ENCODE measurements around the gene RAD23B. TPM values are rescaled to one million over a fixed set of nuclear protein-coding genes. Genes with fewer than 3 reads are reported as not detected.

RAD23B gene
- total and polyA plus RNA-seq, 2 experiments from 2014 or later: 18.9 to 124 TPM

- 0 out of 2 replicates have a peak, but pooled peaks have one; percentile 49 for TF ChIP-seq EZH2phosphoT487 (IDR thresholded peaks at IDR 0.05; ENCODE audit: insufficient read depth, low read depth)
- no peak for TF ChIP-seq EZH2 (IDR thresholded peaks at IDR 0.05; ENCODE audit: insufficient read depth, poor library complexity, severe bottlenecking)
- in situ Hi-C loops (cut with MboI): no loop called here
- Histone ChIP-seq H2AFZ (no peak overlapping the region), H3K4me1 (ENCODE audit: insufficient read depth) (peaks cover 55% of the 10 kb centered on the region), H3K79me2 (ENCODE audit: insufficient read depth) (no peaks in the 10 kb centered on the region), H3K36me3 (ENCODE audit: low read depth) (no peaks in the 10 kb centered on the region), H3K9me2 (ENCODE audit: insufficient read depth) (no peaks in the 10 kb centered on the region), H3F3A (ENCODE audit: insufficient read depth) (peaks cover 46% of the 10 kb centered on the region), H3K4me3 (no peak overlapping the region), H3K9ac (no peak overlapping the region), H3K9me3 (ENCODE audit: low read depth) (no peaks in the 10 kb centered on the region), H3K4me2 (ENCODE audit: unreplicated experiment) (peak overlapping the region; percentile 42), H3K27ac (peak overlapping the region; percentile 67), H4K20me1 (ENCODE audit: insufficient read depth) (no peaks in the 10 kb centered on the region), H3K27me3 (replicated peaks; ENCODE audit: insufficient read depth) (no peaks in the 10 kb centered on the region)
- DNase-seq: peak; percentile 99
- WGBS, 2 experiments (ENCODE audit: low coverage in 1 of 2, low lambda C conversion rate in 2 of 2, missing lambda C conversion rate in 2 of 2): 0 to 1% methylated on average over 4 of the region's 4 CpGs
Observed at GRCh38 chr9:107274953-107275422, 8.1 kb upstream of the RAD23B start.

- TF ChIP-seq EZH2phosphoT487 (IDR thresholded peaks at IDR 0.05; ENCODE audit: insufficient read depth, low read depth): no peak
- TF ChIP-seq EZH2 (IDR thresholded peaks at IDR 0.05; ENCODE audit: insufficient read depth, poor library complexity, severe bottlenecking): no peak
- no peaks in the 10 kb centered on the region for H3K9me3 ChIP-seq (ENCODE audit: low read depth)
- no peaks in the 10 kb centered on the region for H3K79me2 ChIP-seq (ENCODE audit: insufficient read depth)
- no peaks in the 10 kb centered on the region for H3K36me3 ChIP-seq (ENCODE audit: low read depth)
- H3F3A ChIP-seq (ENCODE audit: insufficient read depth): peaks cover 46% of the 10 kb centered on the region
- no peak overlapping the region for H2AFZ ChIP-seq
- H3K27me3 ChIP-seq (replicated peaks; ENCODE audit: insufficient read depth): no peaks in the 10 kb centered on the region
- peak overlapping the region; percentile 42 for H3K4me2 ChIP-seq (ENCODE audit: unreplicated experiment)
- no peak overlapping the region for H3K4me3 ChIP-seq
- H3K27ac ChIP-seq: peak overlapping the region; percentile 58
- DNase-seq: no peak
- WGBS, 2 experiments (ENCODE audit: low coverage in 1 of 2, low lambda C conversion rate in 2 of 2, missing lambda C conversion rate in 2 of 2): 95 to 97% methylated on average over 2 of the region's 2 CpGs
- H3K9me2 ChIP-seq (ENCODE audit: insufficient read depth): no peaks in the 10 kb centered on the region
- no peaks in the 10 kb centered on the region for H4K20me1 ChIP-seq (ENCODE audit: insufficient read depth)
- H3K4me1 ChIP-seq (ENCODE audit: insufficient read depth): peaks cover 53% of the 10 kb centered on the region
- H3K9ac ChIP-seq: no peak overlapping the region
- in situ Hi-C loops (cut with MboI): no loop called here
Observed at GRCh38 chr9:107275530-107275929, 7.5 kb upstream of the RAD23B start.

GRCh38 chr9:107276966-107277710 is 5.9 kb upstream of the RAD23B start:
- 31 to 32% methylated on average over 5 of the region's 5 CpGs for WGBS, 2 experiments (ENCODE audit: low coverage in 1 of 2, low lambda C conversion rate in 2 of 2, missing lambda C conversion rate in 2 of 2)
- no peaks in the 10 kb centered on the region for H3K9me3 ChIP-seq (ENCODE audit: low read depth)
- H4K20me1 ChIP-seq (ENCODE audit: insufficient read depth): no peaks in the 10 kb centered on the region
- H3K79me2 ChIP-seq (ENCODE audit: insufficient read depth): 0 out of 2 replicates have a peak, but pooled peaks cover 4% of the 10 kb centered on the region
- peaks cover 46% of the 10 kb centered on the region for H3F3A ChIP-seq (ENCODE audit: insufficient read depth)
- H3K9ac ChIP-seq: no peak overlapping the region
- H3K36me3 ChIP-seq (ENCODE audit: low read depth): no peaks in the 10 kb centered on the region
- H3K4me1 ChIP-seq (ENCODE audit: insufficient read depth): peaks cover 63% of the 10 kb centered on the region
- peak; percentile 58 for DNase-seq
- in situ Hi-C loops (cut with MboI): no loop called here
- no peaks in the 10 kb centered on the region for H3K27me3 ChIP-seq (replicated peaks; ENCODE audit: insufficient read depth)
- TF ChIP-seq EZH2 (IDR thresholded peaks at IDR 0.05; ENCODE audit: insufficient read depth, poor library complexity, severe bottlenecking) (no peak), EZH2phosphoT487 (IDR thresholded peaks at IDR 0.05; ENCODE audit: insufficient read depth, low read depth) (no peak)
- no peak overlapping the region for H2AFZ ChIP-seq
- no peak overlapping the region for H3K4me3 ChIP-seq
- peak overlapping the region; percentile 34 for H3K4me2 ChIP-seq (ENCODE audit: unreplicated experiment)
- H3K27ac ChIP-seq: peak overlapping the region; percentile 33; the same call in 1 of the 2 replicates
- H3K9me2 ChIP-seq (ENCODE audit: insufficient read depth): no peaks in the 10 kb centered on the region

GRCh38 chr9:107277801-107278200 is 5.3 kb upstream of the RAD23B start:
- H3K4me3 ChIP-seq: no peak overlapping the region
- 0 out of 2 replicates have a peak, but pooled peaks cover 4% of the 10 kb centered on the region for H3K79me2 ChIP-seq (ENCODE audit: insufficient read depth)
- H3K4me1 ChIP-seq (ENCODE audit: insufficient read depth): peaks cover 65% of the 10 kb centered on the region
- H3K9ac ChIP-seq: no peak overlapping the region
- H3K9me3 ChIP-seq (ENCODE audit: low read depth): no peaks in the 10 kb centered on the region
- H4K20me1 ChIP-seq (ENCODE audit: insufficient read depth): no peaks in the 10 kb centered on the region
- in situ Hi-C loops (cut with MboI): no loop called here
- TF ChIP-seq EZH2phosphoT487 (IDR thresholded peaks at IDR 0.05; ENCODE audit: insufficient read depth, low read depth): no peak
- no peak for TF ChIP-seq EZH2 (IDR thresholded peaks at IDR 0.05; ENCODE audit: insufficient read depth, poor library complexity, severe bottlenecking)
- H3K36me3 ChIP-seq (ENCODE audit: low read depth): no peaks in the 10 kb centered on the region
- H3F3A ChIP-seq (ENCODE audit: insufficient read depth): peaks cover 46% of the 10 kb centered on the region
- no peaks in the 10 kb centered on the region for H3K27me3 ChIP-seq (replicated peaks; ENCODE audit: insufficient read depth)
- H3K27ac ChIP-seq: peak overlapping the region; percentile 33; the same call in 1 of the 2 replicates
- no peaks in the 10 kb centered on the region for H3K9me2 ChIP-seq (ENCODE audit: insufficient read depth)
- 89 to 95% methylated on average over 5 of the region's 5 CpGs for WGBS, 2 experiments (ENCODE audit: low coverage in 1 of 2, low lambda C conversion rate in 2 of 2, missing lambda C conversion rate in 2 of 2)
- no peak overlapping the region for H3K4me2 ChIP-seq (ENCODE audit: unreplicated experiment)
- DNase-seq: no peak
- no peak overlapping the region for H2AFZ ChIP-seq

Measured in GM23248 (cell line).